H9 (cell line): ENCODE data around the gene DNAH5. TPM values are rescaled to one million over a fixed set of nuclear protein-coding genes. Genes with fewer than 3 reads are reported as not detected.

Experiments used
- DNase-seq: peaks from one replicate; pipeline ENCODE4 v3.0.0-alpha.2; 2017
- H2AFZ ChIP-seq: one replicate; pipeline ENCODE4 v1.6.1; 2013; ENCODE audit warnings: mild to moderate bottlenecking, low read length, control low read depth, moderate library complexity
- H2AK5ac ChIP-seq: 2 replicates; pipeline ENCODE4 v1.6.1; 2013; ENCODE audit warnings: low read length, control low read depth, mixed read lengths; ENCODE audit not compliant: insufficient read length
- H2BK120ac ChIP-seq: one replicate; pipeline ENCODE4 v1.6.1; 2013; ENCODE audit warnings: low read depth, mild to moderate bottlenecking, low read length, control low read depth, inconsistent platforms; ENCODE audit not compliant: poor library complexity, severe bottlenecking
- H2BK12ac ChIP-seq: 2 replicates; pipeline ENCODE4 v1.6.1; 2013; ENCODE audit warnings: low read length, control low read depth, mixed read lengths, low read depth; ENCODE audit not compliant: insufficient read length
- H2BK15ac ChIP-seq: 2 replicates; pipeline ENCODE4 v1.6.1; 2013; ENCODE audit warnings: low read depth, low read length, control low read depth
- H2BK20ac ChIP-seq: one replicate; pipeline ENCODE4 v1.6.1; 2013; ENCODE audit warnings: low read depth, mild to moderate bottlenecking, low read length, control low read depth, inconsistent platforms; ENCODE audit not compliant: poor library complexity, severe bottlenecking
- H2BK5ac ChIP-seq: 2 replicates; pipeline ENCODE4 v1.6.1; 2013; ENCODE audit warnings: low read length, control low read depth, mixed read lengths; ENCODE audit not compliant: insufficient read length
- H3K14ac ChIP-seq: 2 replicates; pipeline ENCODE4 v1.6.1; 2013; ENCODE audit warnings: low read length, control low read depth; ENCODE audit not compliant: insufficient read depth
- H3K18ac ChIP-seq: 2 replicates; pipeline ENCODE4 v1.6.1; 2013; ENCODE audit warnings: low read depth, mild to moderate bottlenecking, mixed read lengths, low read length, control low read depth; ENCODE audit not compliant: insufficient read length
- H3K23ac ChIP-seq: 2 replicates; pipeline ENCODE4 v1.6.1; 2013; ENCODE audit warnings: low read length, control low read depth, mixed read lengths, low read depth; ENCODE audit not compliant: insufficient read length
- H3K23me2 ChIP-seq: 2 replicates; pipeline ENCODE4 v1.6.1; 2013; ENCODE audit warnings: low read depth, mild to moderate bottlenecking, mixed read lengths, low read length, control low read depth; ENCODE audit not compliant: insufficient read length, poor library complexity, severe bottlenecking
- H3K27ac ChIP-seq: 2 replicates; pipeline ENCODE4 v1.5.1; 2013; ENCODE audit warnings: low read length, control low read depth, mixed read lengths, low read depth; ENCODE audit not compliant: insufficient read length
- H3K27me3 ChIP-seq: 2 replicates; pipeline ENCODE4 v1.6.1; 2013; ENCODE audit warnings: low read length, control low read depth, inconsistent platforms; ENCODE audit not compliant: insufficient read depth
- H3K4ac ChIP-seq: 2 replicates; pipeline ENCODE4 v1.6.1; 2013; ENCODE audit warnings: low read depth, mild to moderate bottlenecking, control low read depth, inconsistent platforms, low read length, moderate library complexity
- H3K4me1 ChIP-seq: 2 replicates; pipeline ENCODE4 v1.6.1; 2013; ENCODE audit warnings: low read length, control low read depth, inconsistent platforms; ENCODE audit not compliant: insufficient read depth
- H3K4me2 ChIP-seq: 2 replicates; pipeline ENCODE4 v1.6.1; 2013; ENCODE audit warnings: low read length, control low read depth, mixed read lengths; ENCODE audit not compliant: insufficient read length, insufficient read depth
- H3K56ac ChIP-seq: 2 replicates; pipeline ENCODE4 v1.6.1; 2013; ENCODE audit warnings: low read depth, mild to moderate bottlenecking, mixed read lengths, low read length, control low read depth; ENCODE audit not compliant: insufficient read length
- H3K79me1 ChIP-seq: 2 replicates; pipeline ENCODE4 v1.6.1; 2013; ENCODE audit warnings: low read depth, mild to moderate bottlenecking, moderate library complexity, low read length, control low read depth, inconsistent platforms; ENCODE audit not compliant: insufficient read depth, poor library complexity, severe bottlenecking
- H3K79me2 ChIP-seq: 2 replicates; pipeline ENCODE4 v1.6.1; 2013; ENCODE audit warnings: low read length, control low read depth, inconsistent platforms; ENCODE audit not compliant: insufficient read depth
- H3K9ac ChIP-seq: 2 replicates; pipeline ENCODE4 v1.6.1; 2013; ENCODE audit warnings: low read length, control low read depth, mixed read lengths; ENCODE audit not compliant: insufficient read length; ENCODE audit errors: extremely low read depth
- H3K9me3 ChIP-seq: one replicate; pipeline ENCODE4 v1.6.1; 2013; ENCODE audit warnings: low read depth, low read length, inconsistent platforms; ENCODE audit not compliant: control insufficient read depth
- H3T11ph ChIP-seq: one replicate; pipeline ENCODE4 v1.6.1; 2013; ENCODE audit warnings: mild to moderate bottlenecking, low read length, control low read depth, inconsistent platforms
- H4K20me1 ChIP-seq: one replicate; pipeline ENCODE4 v1.6.1; 2013; ENCODE audit not compliant: control insufficient read depth, insufficient read length, insufficient read depth
- H4K5ac ChIP-seq: 2 replicates; pipeline ENCODE4 v1.6.1; 2013; ENCODE audit warnings: low read depth, mild to moderate bottlenecking, mixed read lengths, low read length, control low read depth; ENCODE audit not compliant: insufficient read length
- H4K8ac ChIP-seq: replicated peaks from 2 replicates; pipeline ENCODE4 v1.6.1; 2013; ENCODE audit warnings: low read length, control low read depth, mixed read lengths, low read depth; ENCODE audit not compliant: insufficient read length
- H4K91ac ChIP-seq: 2 replicates; pipeline ENCODE4 v1.6.1; 2013; ENCODE audit warnings: low read depth, mild to moderate bottlenecking, moderate library complexity, mixed read lengths, low read length, control low read depth; ENCODE audit not compliant: insufficient read length
- H3K27ac Mint-ChIP-seq, 3 experiments: 2 replicates in 2 of 3; 3 replicates in 1 of 3; pipeline ENCODE4 v1.8.0; 2020 to 2021; ENCODE audit warnings: mixed read lengths in 3 of 3, mild to moderate bottlenecking in 1 of 3, moderate library complexity in 1 of 3
- H3K27me3 Mint-ChIP-seq: 2 replicates; pipeline ENCODE4 v1.8.0; 2021; ENCODE audit warnings: low read depth, mild to moderate bottlenecking, moderate library complexity, mixed read lengths
- H3K36me3 Mint-ChIP-seq, 3 experiments: 2 replicates in 2 of 3; 3 replicates in 1 of 3; pipeline ENCODE4 v1.8.0; 2020 to 2021; ENCODE audit warnings: low read depth in 3 of 3, mixed read lengths in 3 of 3; ENCODE audit not compliant: insufficient read depth in 1 of 3
- H3K4me1 Mint-ChIP-seq, 2 experiments: 2 replicates each; pipeline ENCODE4 v1.8.0; 2020; ENCODE audit warnings: mixed read lengths in 2 of 2
- H3K4me3 Mint-ChIP-seq, 2 experiments: 2 replicates in 1 of 2; 3 replicates in 1 of 2; pipeline ENCODE4 v1.8.0; 2020 to 2021; ENCODE audit warnings: mild to moderate bottlenecking in 2 of 2, mixed read lengths in 2 of 2, moderate library complexity in 1 of 2
- H3K9me3 Mint-ChIP-seq, 2 experiments: 2 replicates in 1 of 2; 3 replicates in 1 of 2; pipeline ENCODE4 v1.8.0; 2020; ENCODE audit warnings: mild to moderate bottlenecking in 2 of 2, mixed read lengths in 2 of 2, moderate library complexity in 1 of 2
- CTCF ChIP-seq: fragments of 200-600 bp; sonication (generic); conservative IDR thresholded peaks from 3 replicates; pipeline ENCODE4 v1.8.0; 2021; ENCODE audit warnings: antibody characterized with exemption, mild to moderate bottlenecking
- WGBS: extraction: QIAGEN DNeasy Blood & Tissue Kit; methylation state at CpG from one replicate; pipeline ENCODE4 v1.1.7; 2013; ENCODE audit warnings: missing lambda C conversion rate, low lambda C conversion rate, mixed read lengths; ENCODE audit not compliant: insufficient read length; ENCODE audit errors: extremely low coverage; 5-methylcytosine and 5-hydroxymethylcytosine counted together
- total RNA-seq: library from RNA; stranded (reverse); gene quantifications from 2 replicates; pipeline ENCODE4 v1.2.1, GENCODE V29; 2021

Gene DNAH5
- total RNA-seq, 1 experiment from 2014 or later = 0.50 TPM

DNA sequence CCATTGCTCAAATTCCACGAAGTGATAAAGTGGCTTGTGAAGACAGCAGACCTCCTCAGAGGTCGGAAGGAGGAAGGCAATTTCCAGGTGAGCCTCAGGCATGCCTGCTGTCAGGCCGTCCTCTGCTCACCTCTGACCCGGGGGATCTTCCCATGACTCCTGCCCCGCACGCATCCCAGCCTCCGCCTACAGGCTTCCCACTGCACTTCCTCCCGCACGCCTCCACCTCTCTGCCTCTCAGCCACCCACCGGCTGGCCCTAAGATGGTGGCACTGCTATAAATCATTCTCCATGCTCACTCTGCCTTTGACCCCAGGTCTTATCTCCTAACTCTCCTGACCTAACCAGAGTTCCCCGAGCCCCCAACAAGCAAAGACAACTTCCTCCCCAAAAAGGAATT lies 49.4 kb upstream of the DNAH5 start:
- Histone ChIP-seq H3K4me1 (no peaks in the 10 kb centered on the region), H2BK120ac (no peak overlapping the region), H3K79me2 (no peaks in the 10 kb centered on the region), H3K18ac (no peak overlapping the region), H3K27me3 (no peaks in the 10 kb centered on the region), H3K14ac (no peak overlapping the region), H3K79me1 (no peaks in the 10 kb centered on the region), H4K5ac (no peak overlapping the region), H2BK20ac (no peak overlapping the region), H4K91ac (no peak overlapping the region), H3K9me3 (no peaks in the 10 kb centered on the region), H3T11ph (no peak overlapping the region), H3K23me2 (no peaks in the 10 kb centered on the region), H3K9ac (no peak overlapping the region), H2BK12ac (no peak overlapping the region), H4K8ac (no peak overlapping the region), H3K23ac (no peak overlapping the region), H3K4me2 (no peak overlapping the region), H2BK5ac (no peak overlapping the region), H2BK15ac (no peak overlapping the region), H3K56ac (no peak overlapping the region), H3K27ac (no peak overlapping the region), H3K4ac (no peak overlapping the region), H2AK5ac (no peak overlapping the region), H2AFZ (no peak overlapping the region), H4K20me1 (no peaks in the 10 kb centered on the region)
- no CpG with 5 or more reads among the region's 11 CpGs for WGBS
- Mint-ChIP-seq H3K4me1 (peaks cover 6 to 13% of the 10 kb centered on the region in 2 experiments), H3K27ac (peak overlapping the region in 1 of 3 experiments; percentile 45; a peak in 1 of 7 replicates), H3K9me3 (peaks cover 15 to 16% of the 10 kb centered on the region in 2 experiments), H3K36me3 (peaks cover 3 to 12% (median 4%) of the 10 kb centered on the region in 3 experiments), H3K27me3 (peaks cover 2% of the 10 kb centered on the region), H3K4me3 (no peak overlapping the region)
- DNase-seq = no peak
- no peak for TF ChIP-seq CTCF
